ENCODE results near the gene PCNX3.

DNA sequence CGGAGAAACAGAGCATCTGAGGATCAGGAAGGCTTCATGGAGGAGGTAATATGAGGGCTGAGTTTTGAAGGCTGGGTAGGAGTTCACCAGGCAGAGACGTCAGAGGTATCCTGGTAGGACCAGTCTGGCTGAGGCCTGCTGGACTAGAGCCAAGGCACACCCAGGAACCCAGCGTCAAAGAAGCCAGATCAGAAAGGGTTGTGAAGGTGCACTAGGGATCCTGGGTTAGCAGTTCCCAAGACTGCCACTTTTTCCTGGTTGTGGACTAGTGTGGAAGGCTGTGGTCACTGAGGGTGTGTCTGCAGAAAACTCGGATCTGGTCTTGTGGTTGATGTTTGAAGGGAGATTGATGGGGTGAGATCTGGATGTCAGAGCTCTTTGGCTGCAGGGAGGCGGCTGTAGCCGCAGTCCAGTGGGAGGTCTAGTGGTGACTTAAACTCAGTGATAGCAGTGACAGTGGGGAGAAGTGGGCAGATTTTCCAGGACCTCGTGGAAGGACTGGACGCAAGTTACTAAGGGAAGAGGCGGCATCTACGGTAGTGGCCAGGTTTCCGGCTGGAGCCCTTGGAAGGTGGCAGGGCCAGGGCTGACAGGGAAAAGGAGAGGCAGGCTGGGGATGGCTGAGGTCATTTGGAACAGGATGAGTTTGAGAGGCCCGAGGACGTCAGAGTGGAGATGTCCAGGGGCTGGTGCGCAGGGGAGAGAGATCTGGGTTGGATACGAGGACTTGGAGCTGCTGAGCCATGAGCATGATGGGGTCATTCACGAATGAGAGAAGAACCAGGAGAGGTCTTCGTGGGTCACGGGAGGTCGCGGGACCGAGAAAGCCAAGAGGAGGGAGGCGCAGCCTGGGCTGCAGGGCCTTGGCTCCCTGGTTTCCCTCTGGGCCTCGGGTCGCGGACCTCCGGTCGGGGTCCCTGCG, 36.3 kb downstream of the PCNX3 start:
- TF ChIP-seq, protein P1, sequence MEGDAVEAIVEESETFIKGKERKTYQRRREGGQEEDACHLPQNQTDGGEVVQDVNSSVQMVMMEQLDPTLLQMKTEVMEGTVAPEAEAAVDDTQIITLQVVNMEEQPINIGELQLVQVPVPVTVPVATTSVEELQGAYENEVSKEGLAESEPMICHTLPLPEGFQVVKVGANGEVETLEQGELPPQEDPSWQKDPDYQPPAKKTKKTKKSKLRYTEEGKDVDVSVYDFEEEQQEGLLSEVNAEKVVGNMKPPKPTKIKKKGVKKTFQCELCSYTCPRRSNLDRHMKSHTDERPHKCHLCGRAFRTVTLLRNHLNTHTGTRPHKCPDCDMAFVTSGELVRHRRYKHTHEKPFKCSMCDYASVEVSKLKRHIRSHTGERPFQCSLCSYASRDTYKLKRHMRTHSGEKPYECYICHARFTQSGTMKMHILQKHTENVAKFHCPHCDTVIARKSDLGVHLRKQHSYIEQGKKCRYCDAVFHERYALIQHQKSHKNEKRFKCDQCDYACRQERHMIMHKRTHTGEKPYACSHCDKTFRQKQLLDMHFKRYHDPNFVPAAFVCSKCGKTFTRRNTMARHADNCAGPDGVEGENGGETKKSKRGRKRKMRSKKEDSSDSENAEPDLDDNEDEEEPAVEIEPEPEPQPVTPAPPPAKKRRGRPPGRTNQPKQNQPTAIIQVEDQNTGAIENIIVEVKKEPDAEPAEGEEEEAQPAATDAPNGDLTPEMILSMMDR (IDR thresholded peaks at IDR 0.05): no peak
- no peak for TF ChIP-seq POLR2A (IDR thresholded peaks at IDR 0.05)
- TF ChIP-seq POLR2AphosphoS5 (IDR thresholded peaks at IDR 0.05): peak; percentile 38
